ENCODE measurements around the gene TEX44.

TEX44 gene

GRCh38 chr2:231605607-231606091, 13.0 kb downstream of the TEX44 start:
- no peak for DNase-seq

- DNase-seq, result no peak
Measured at GRCh38 chr2:231606941-231607340, 14.3 kb downstream of the TEX44 start.

- no peak for DNase-seq
Measured at GRCh38 chr2:231611273-231612108, 18.8 kb downstream of the TEX44 start.

- DNase-seq, result no peak
Measured at GRCh38 chr2:231612109-231612455, 19.4 kb downstream of the TEX44 start.

GRCh38 chr2:231612456-231613330, 20.0 kb downstream of the TEX44 start:
- DNase-seq, result peak; percentile 90

- no peak for DNase-seq
Measured at GRCh38 chr2:231613331-231613662, 20.6 kb downstream of the TEX44 start.

- peak; percentile 50 for DNase-seq
Measured at GRCh38 chr2:231613663-231614558, 21.2 kb downstream of the TEX44 start.

GRCh38 chr2:231614559-231615057, 21.9 kb downstream of the TEX44 start:
- DNase-seq, result no peak

- no peak for DNase-seq
Measured at GRCh38 chr2:231615058-231615671, 22.5 kb downstream of the TEX44 start.

GRCh38 chr2:231616296-231616695, 23.6 kb downstream of the TEX44 start:
- no peak for DNase-seq

- DNase-seq, result no peak
Measured at GRCh38 chr2:231617059-231617926, 24.6 kb downstream of the TEX44 start.

- DNase-seq, result no peak
Measured at GRCh38 chr2:231621051-231621879, 28.6 kb downstream of the TEX44 start.

- DNase-seq, result no peak
Measured at GRCh38 chr2:231622963-231623362, 30.3 kb downstream of the TEX44 start.

GRCh38 chr2:231626449-231626848, 33.8 kb downstream of the TEX44 start:
- DNase-seq, result no peak

GRCh38 chr2:231627384-231628120, 34.9 kb downstream of the TEX44 start:
- no peak for DNase-seq

- DNase-seq, result no peak
Measured at GRCh38 chr2:231632559-231633142, 40.0 kb downstream of the TEX44 start.

- no peak for DNase-seq
Measured at GRCh38 chr2:231633241-231633976, 40.7 kb downstream of the TEX44 start.

GRCh38 chr2:231634412-231634811, 41.7 kb downstream of the TEX44 start:
- no peak for DNase-seq
